Ovary (tissue), 3 donors: ENCODE data around the gene GRIPAP1.

Experiments used
- POLR2A ChIP-seq: fragments of 450-650 bp; IDR thresholded peaks from one replicate; pipeline ENCODE4 v1.6.1; 2017; ENCODE audit warnings: antibody characterized with exemption, mild to moderate bottlenecking, moderate library complexity
- TF ChIP-seq, protein P1 (sequence below), 3 donors: fragments of 450-650 bp in 2 of 3; fragments of 200-600 bp in 1 of 3; IDR thresholded peaks; one replicate each; pipeline versions ENCODE4 v1.5.1 to v1.8.0; 2016 to 2022; ENCODE audit warnings: antibody characterized with exemption in 3 of 3, mild to moderate bottlenecking in 1 of 3
- donor health status: DM: no; HTN: no; CAD: no.

DNA sequence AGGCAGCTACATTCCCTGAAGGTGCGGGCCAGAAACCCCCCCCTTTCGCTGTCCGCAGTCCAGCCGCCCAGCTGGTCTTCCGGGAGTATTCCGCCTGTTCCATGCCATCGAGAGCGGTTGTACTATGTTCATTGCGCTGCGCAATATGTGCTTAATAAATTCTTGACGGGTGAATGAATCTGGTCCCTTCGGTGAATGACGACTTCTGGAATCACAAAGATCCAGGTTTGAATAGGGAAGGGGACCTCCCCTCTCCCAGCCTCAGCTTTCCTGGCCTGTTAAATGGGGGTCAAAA lies 41.9 kb upstream of the GRIPAP1 start:
- TF ChIP-seq POLR2A = no peak
- TF ChIP-seq, protein P1, sequence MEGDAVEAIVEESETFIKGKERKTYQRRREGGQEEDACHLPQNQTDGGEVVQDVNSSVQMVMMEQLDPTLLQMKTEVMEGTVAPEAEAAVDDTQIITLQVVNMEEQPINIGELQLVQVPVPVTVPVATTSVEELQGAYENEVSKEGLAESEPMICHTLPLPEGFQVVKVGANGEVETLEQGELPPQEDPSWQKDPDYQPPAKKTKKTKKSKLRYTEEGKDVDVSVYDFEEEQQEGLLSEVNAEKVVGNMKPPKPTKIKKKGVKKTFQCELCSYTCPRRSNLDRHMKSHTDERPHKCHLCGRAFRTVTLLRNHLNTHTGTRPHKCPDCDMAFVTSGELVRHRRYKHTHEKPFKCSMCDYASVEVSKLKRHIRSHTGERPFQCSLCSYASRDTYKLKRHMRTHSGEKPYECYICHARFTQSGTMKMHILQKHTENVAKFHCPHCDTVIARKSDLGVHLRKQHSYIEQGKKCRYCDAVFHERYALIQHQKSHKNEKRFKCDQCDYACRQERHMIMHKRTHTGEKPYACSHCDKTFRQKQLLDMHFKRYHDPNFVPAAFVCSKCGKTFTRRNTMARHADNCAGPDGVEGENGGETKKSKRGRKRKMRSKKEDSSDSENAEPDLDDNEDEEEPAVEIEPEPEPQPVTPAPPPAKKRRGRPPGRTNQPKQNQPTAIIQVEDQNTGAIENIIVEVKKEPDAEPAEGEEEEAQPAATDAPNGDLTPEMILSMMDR (IDR thresholded peaks at IDR 0.05) = no peak
